ENCODE results near the gene BCHE.
"Not testable (repeated sequence)": the region's sequence is repeated elsewhere in the genome, so short reads cannot be mapped to it uniquely, and the experiment has no call there.

Gene BCHE

GRCh38 chr3:165815682-165816081 lies 21.5 kb downstream of the BCHE start:
- no peak for DNase-seq

GRCh38 chr3:165814380-165814779 lies 22.8 kb downstream of the BCHE start:
- no peak for DNase-seq

- DNase-seq, result not testable (repeated sequence)
Observed at GRCh38 chr3:165807937-165808336, 29.3 kb downstream of the BCHE start.

- DNase-seq, result no peak
Observed at GRCh38 chr3:165805946-165806561, 31.2 kb downstream of the BCHE start.

GRCh38 chr3:165803471-165803870 lies 33.8 kb downstream of the BCHE start:
- DNase-seq, result no peak

- DNase-seq, result no peak
Observed at GRCh38 chr3:165800970-165801369, 36.3 kb downstream of the BCHE start.

- no peak for DNase-seq
Observed at GRCh38 chr3:165799026-165799425, 38.2 kb downstream of the BCHE start.

- DNase-seq, result no peak
Observed at GRCh38 chr3:165797551-165797950, 39.7 kb downstream of the BCHE start.

GRCh38 chr3:165796701-165797100 lies 40.5 kb downstream of the BCHE start:
- DNase-seq, result no peak

- DNase-seq, result no peak
Observed at GRCh38 chr3:165788531-165788930, 48.7 kb downstream of the BCHE start.

GRCh38 chr3:165786013-165786412 lies 51.2 kb downstream of the BCHE start:
- DNase-seq, result no peak

- DNase-seq, result no peak
Observed at GRCh38 chr3:165784337-165784736, 52.9 kb downstream of the BCHE start.

GRCh38 chr3:165783383-165783782 lies 53.8 kb downstream of the BCHE start:
- DNase-seq, result no peak

- DNase-seq, result no peak
Observed at GRCh38 chr3:165778891-165779290, 58.3 kb downstream of the BCHE start.

GRCh38 chr3:165778456-165778855 lies 58.8 kb downstream of the BCHE start:
- DNase-seq, result no peak

- DNase-seq, result no peak
Observed at GRCh38 chr3:165775824-165776223, 61.4 kb downstream of the BCHE start.

- DNase-seq, result no peak
Observed at GRCh38 chr3:165770781-165771180, 66.4 kb downstream of the BCHE start.

- no peak for DNase-seq
Observed at GRCh38 chr3:165768680-165769079, 68.5 kb downstream of the BCHE start.

- no peak for DNase-seq
Observed at GRCh38 chr3:165759041-165759440, 78.2 kb downstream of the BCHE start.

- no peak for DNase-seq
Observed at GRCh38 chr3:165755571-165755970, 81.7 kb downstream of the BCHE start.

GRCh38 chr3:165754219-165755007 lies 82.8 kb downstream of the BCHE start:
- no peak for DNase-seq

- no peak for DNase-seq
Observed at GRCh38 chr3:165753560-165753959, 83.7 kb downstream of the BCHE start.

- no peak for DNase-seq
Observed at GRCh38 chr3:165751637-165752036, 85.6 kb downstream of the BCHE start.

- no peak for DNase-seq
Observed at GRCh38 chr3:165749821-165750220, 87.4 kb downstream of the BCHE start.

- DNase-seq, result no peak
Observed at GRCh38 chr3:165749241-165749640, 88.0 kb downstream of the BCHE start.
